WTC11 (cell line): ENCODE results near the gene VEGFA. TPM values are rescaled to one million over a fixed set of nuclear protein-coding genes. Genes with fewer than 3 reads are reported as not detected.

Experiments used
- ATAC-seq: fragments of 200-7000 bp; cut with Tn5 transposase; 2 replicates; pipeline ENCODE4 v1.10.0; 2021; ENCODE audit warnings: mild to moderate bottlenecking, moderate library complexity
- CTCF ChIA-PET: fragments of 300-600 bp; sonication (Branson Sonifier 250); formaldehyde crosslinking; loops from one replicate; lab custom pipeline; 2021; ENCODE audit warnings: antibody characterized with exemption; lab: Charles Lee
- POLR2A ChIA-PET: fragments of 350-600 bp; sonication (Branson Sonifier 250); formaldehyde crosslinking; loops from one replicate; lab custom pipeline; 2021; ENCODE audit warnings: antibody characterized with exemption; lab: Charles Lee
- DNase-seq: peaks from one replicate; pipeline ENCODE4 v3.0.0; 2021; ENCODE audit warnings: low spot score
- H3K27ac Mint-ChIP-seq: 2 replicates; pipeline ENCODE4 v1.8.0; 2021; ENCODE audit warnings: mixed read lengths
- H3K27me3 Mint-ChIP-seq: 2 replicates; pipeline ENCODE4 v1.8.0; 2021; ENCODE audit warnings: low read depth, mild to moderate bottlenecking, moderate library complexity, mixed read lengths
- H3K36me3 Mint-ChIP-seq: 2 replicates; pipeline ENCODE4 v1.8.0; 2021; ENCODE audit warnings: mixed read lengths
- H3K4me1 Mint-ChIP-seq: 2 replicates; pipeline ENCODE4 v1.8.0; 2022; ENCODE audit warnings: mixed read lengths
- H3K4me3 Mint-ChIP-seq: 2 replicates; pipeline ENCODE4 v1.8.0; 2021; ENCODE audit warnings: mild to moderate bottlenecking, moderate library complexity, mixed read lengths
- H3K9me3 Mint-ChIP-seq: 2 replicates; pipeline ENCODE4 v1.8.0; 2021; ENCODE audit warnings: mixed read lengths
- ARID4B ChIP-seq: sonication (generic); formaldehyde crosslinking; IDR thresholded peaks from 2 replicates; pipeline ENCODE4 v1.8.0; 2023; ENCODE audit warnings: missing genetic modification reagents, mild to moderate bottlenecking, borderline replicate concordance
- ATF2 ChIP-seq: sonication (generic); formaldehyde crosslinking; IDR thresholded peaks from 2 replicates; pipeline ENCODE4 v1.8.1; 2022; ENCODE audit warnings: low read depth, missing genetic modification reagents, borderline replicate concordance
- CTCF ChIP-seq: fragments of 200-600 bp; IDR thresholded peaks from 2 replicates; pipeline ENCODE4 v1.8.0; 2022; ENCODE audit warnings: antibody characterized with exemption
- ESRRA ChIP-seq: sonication (generic); formaldehyde crosslinking; IDR thresholded peaks from 2 replicates; pipeline ENCODE4 v1.8.1; 2022; ENCODE audit warnings: mild to moderate bottlenecking, missing genetic modification reagents, borderline replicate concordance
- ETV6 ChIP-seq: sonication (generic); formaldehyde crosslinking; IDR thresholded peaks from 2 replicates; pipeline ENCODE4 v1.8.1; 2022; ENCODE audit warnings: mild to moderate bottlenecking, missing genetic modification reagents
- FOXK1 ChIP-seq: sonication (generic); formaldehyde crosslinking; IDR thresholded peaks from 2 replicates; pipeline ENCODE4 v1.8.0; 2022; ENCODE audit warnings: mild to moderate bottlenecking, moderate library complexity, missing genetic modification reagents
- GRHL2 ChIP-seq: fragments of 250-450 bp; sonication (Bioruptor Pico); IDR thresholded peaks from 2 replicates; pipeline ENCODE4 v1.8.0; 2022; ENCODE audit warnings: mild to moderate bottlenecking, moderate library complexity; ENCODE audit not compliant: insufficient replicate concordance, severe bottlenecking
- GTF2I ChIP-seq: fragments of 250-450 bp; sonication (Bioruptor Pico); conservative IDR thresholded peaks from 2 replicates; pipeline ENCODE4 v1.4.0; 2021; ENCODE audit warnings: mild to moderate bottlenecking
- NFYB ChIP-seq: sonication (generic); formaldehyde crosslinking; conservative IDR thresholded peaks from 2 replicates; pipeline ENCODE4 v1.8.0; 2022; ENCODE audit warnings: low read depth, missing genetic modification reagents
- NR1H2 ChIP-seq: sonication (generic); formaldehyde crosslinking; IDR thresholded peaks from 2 replicates; pipeline ENCODE4 v1.9.0; 2021; ENCODE audit warnings: mild to moderate bottlenecking, moderate library complexity, missing genetic modification reagents
- RELA ChIP-seq: sonication (generic); formaldehyde crosslinking; IDR thresholded peaks from 2 replicates; pipeline ENCODE4 v1.8.1; 2022; ENCODE audit warnings: missing genetic modification reagents, mild to moderate bottlenecking, borderline replicate concordance
- TEAD4 ChIP-seq: sonication (generic); formaldehyde crosslinking; IDR thresholded peaks from 2 replicates; pipeline ENCODE4 v1.8.0; 2022; ENCODE audit warnings: mild to moderate bottlenecking, missing genetic modification reagents
- TP53 ChIP-seq: sonication (generic); formaldehyde crosslinking; IDR thresholded peaks from 2 replicates; pipeline ENCODE4 v1.8.1; 2023; ENCODE audit warnings: mild to moderate bottlenecking, missing genetic modification reagents
- USF1 ChIP-seq: sonication (generic); formaldehyde crosslinking; IDR thresholded peaks from 2 replicates; pipeline ENCODE4 v1.8.0; 2022; ENCODE audit warnings: mild to moderate bottlenecking, missing genetic modification reagents
- ZBTB43 ChIP-seq: sonication (generic); formaldehyde crosslinking; IDR thresholded peaks from 2 replicates; pipeline ENCODE4 v1.8.1; 2023; ENCODE audit warnings: mild to moderate bottlenecking, missing genetic modification reagents
- ZMAT4 ChIP-seq: fragments of 250-450 bp; sonication (Bioruptor Pico); IDR thresholded peaks from 2 replicates; pipeline ENCODE4 v1.9.0; 2021; ENCODE audit warnings: mild to moderate bottlenecking
- ZNF423 ChIP-seq: fragments of 250-450 bp; sonication (Bioruptor Pico); IDR thresholded peaks from 2 replicates; pipeline ENCODE4 v2.1.2; 2022; ENCODE audit warnings: mild to moderate bottlenecking, moderate library complexity
- total RNA-seq: library from RNA; stranded (reverse); gene quantifications from 3 replicates; pipeline ENCODE4 v1.2.3, GENCODE V29; 2021

Gene VEGFA
- total RNA-seq, 1 experiment from 2014 or later: 43.8 TPM

- no peak overlapping the region for H3K4me3 Mint-ChIP-seq
- TF ChIP-seq RELA (CRISPR knock-in tag): no peak
- no peak for TF ChIP-seq TEAD4 (CRISPR knock-in tag)
- no peak for TF ChIP-seq ZMAT4 (CRISPR knock-in tag)
- TF ChIP-seq ARID4B: no peak
- no peak for TF ChIP-seq CTCF
- TF ChIP-seq GTF2I (CRISPR knock-in tag): no peak
- no peak for TF ChIP-seq NR1H2
- no peak for TF ChIP-seq ESRRA (CRISPR knock-in tag)
- TF ChIP-seq FOXK1: no peak
- TF ChIP-seq USF1 (CRISPR knock-in tag): no peak
- no peak for TF ChIP-seq TP53 (CRISPR knock-in tag)
- no peak for TF ChIP-seq GRHL2 (CRISPR knock-in tag)
- TF ChIP-seq, all 79 proteins: peak for 0
- H3K9me3 Mint-ChIP-seq: no peaks in the 10 kb centered on the region
- no peaks in the 10 kb centered on the region for H3K36me3 Mint-ChIP-seq
- ATAC-seq (no peak), DNase-seq (peak; percentile 14)
- peaks cover 30% of the 10 kb centered on the region for H3K4me1 Mint-ChIP-seq
- no peak overlapping the region for H3K27ac Mint-ChIP-seq
- ChIA-PET POLR2A (interaction anchor here (1.2 kb wide), 1 partner anchor 138 kb away, joined by 4 read pairs; the partner anchor contains the start of gene GTPBP2), CTCF (interaction anchor here (1.0 to 4.7 kb wide), 6 partner anchors 22 to 313 kb away, joined by 4 to 77 read pairs (median 29); no protein-coding TSS in a partner anchor)
- H3K27me3 Mint-ChIP-seq: peaks cover 11% of the 10 kb centered on the region
Observed at GRCh38 chr6:43766964-43767461, 3.0 kb upstream of the VEGFA start.

GRCh38 chr6:43767553-43768505 lies 2.2 kb upstream of the VEGFA start:
- ChIA-PET POLR2A (interaction anchor here (1.2 to 2.9 kb wide), 3 partner anchors 9 to 186 kb away, joined by 4 to 18 read pairs (median 5); partner anchors contain the start of gene GTPBP2), CTCF (interaction anchor here (0.7 to 4.7 kb wide), 14 partner anchors 8 to 312 kb away, joined by 3 to 77 read pairs (median 12); partner anchors contain the start of gene RSPH9)
- no peak overlapping the region for H3K4me3 Mint-ChIP-seq
- no peak for ATAC-seq
- no peaks in the 10 kb centered on the region for H3K36me3 Mint-ChIP-seq
- H3K4me1 Mint-ChIP-seq: peaks cover 35% of the 10 kb centered on the region
- no peaks in the 10 kb centered on the region for H3K9me3 Mint-ChIP-seq
- no peak overlapping the region for H3K27ac Mint-ChIP-seq
- H3K27me3 Mint-ChIP-seq: peaks cover 11% of the 10 kb centered on the region
- DNase-seq: peak; percentile 6
- TF ChIP-seq NFYB (CRISPR knock-in tag) (no peak), ZNF423 (CRISPR knock-in tag) (no peak), ETV6 (no peak), ATF2 (CRISPR knock-in tag) (no peak), CTCF (no peak), ZBTB43 (CRISPR knock-in tag) (no peak)
